H9 (cell line): ENCODE data around the gene RAC2. TPM values are rescaled to one million over a fixed set of nuclear protein-coding genes. Genes with fewer than 3 reads are reported as not detected.

Experiments used
- DNase-seq: peaks from one replicate; pipeline ENCODE4 v3.0.0-alpha.2; 2017
- H2AFZ ChIP-seq: one replicate; pipeline ENCODE4 v1.6.1; 2013; ENCODE audit warnings: mild to moderate bottlenecking, low read length, control low read depth, moderate library complexity
- H2AK5ac ChIP-seq: 2 replicates; pipeline ENCODE4 v1.6.1; 2013; ENCODE audit warnings: low read length, control low read depth, mixed read lengths; ENCODE audit not compliant: insufficient read length
- H2BK120ac ChIP-seq: one replicate; pipeline ENCODE4 v1.6.1; 2013; ENCODE audit warnings: low read depth, mild to moderate bottlenecking, low read length, control low read depth, inconsistent platforms; ENCODE audit not compliant: poor library complexity, severe bottlenecking
- H2BK12ac ChIP-seq: 2 replicates; pipeline ENCODE4 v1.6.1; 2013; ENCODE audit warnings: low read length, control low read depth, mixed read lengths, low read depth; ENCODE audit not compliant: insufficient read length
- H2BK15ac ChIP-seq: 2 replicates; pipeline ENCODE4 v1.6.1; 2013; ENCODE audit warnings: low read depth, low read length, control low read depth
- H2BK20ac ChIP-seq: one replicate; pipeline ENCODE4 v1.6.1; 2013; ENCODE audit warnings: low read depth, mild to moderate bottlenecking, low read length, control low read depth, inconsistent platforms; ENCODE audit not compliant: poor library complexity, severe bottlenecking
- H2BK5ac ChIP-seq: 2 replicates; pipeline ENCODE4 v1.6.1; 2013; ENCODE audit warnings: low read length, control low read depth, mixed read lengths; ENCODE audit not compliant: insufficient read length
- H3K14ac ChIP-seq: 2 replicates; pipeline ENCODE4 v1.6.1; 2013; ENCODE audit warnings: low read length, control low read depth; ENCODE audit not compliant: insufficient read depth
- H3K18ac ChIP-seq: 2 replicates; pipeline ENCODE4 v1.6.1; 2013; ENCODE audit warnings: low read depth, mild to moderate bottlenecking, mixed read lengths, low read length, control low read depth; ENCODE audit not compliant: insufficient read length
- H3K23ac ChIP-seq: 2 replicates; pipeline ENCODE4 v1.6.1; 2013; ENCODE audit warnings: low read length, control low read depth, mixed read lengths, low read depth; ENCODE audit not compliant: insufficient read length
- H3K23me2 ChIP-seq: 2 replicates; pipeline ENCODE4 v1.6.1; 2013; ENCODE audit warnings: low read depth, mild to moderate bottlenecking, mixed read lengths, low read length, control low read depth; ENCODE audit not compliant: insufficient read length, poor library complexity, severe bottlenecking
- H3K27ac ChIP-seq: 2 replicates; pipeline ENCODE4 v1.5.1; 2013; ENCODE audit warnings: low read length, control low read depth, mixed read lengths, low read depth; ENCODE audit not compliant: insufficient read length
- H3K27me3 ChIP-seq: 2 replicates; pipeline ENCODE4 v1.6.1; 2013; ENCODE audit warnings: low read length, control low read depth, inconsistent platforms; ENCODE audit not compliant: insufficient read depth
- H3K4ac ChIP-seq: 2 replicates; pipeline ENCODE4 v1.6.1; 2013; ENCODE audit warnings: low read depth, mild to moderate bottlenecking, control low read depth, inconsistent platforms, low read length, moderate library complexity
- H3K4me1 ChIP-seq: 2 replicates; pipeline ENCODE4 v1.6.1; 2013; ENCODE audit warnings: low read length, control low read depth, inconsistent platforms; ENCODE audit not compliant: insufficient read depth
- H3K4me2 ChIP-seq: 2 replicates; pipeline ENCODE4 v1.6.1; 2013; ENCODE audit warnings: low read length, control low read depth, mixed read lengths; ENCODE audit not compliant: insufficient read length, insufficient read depth
- H3K56ac ChIP-seq: 2 replicates; pipeline ENCODE4 v1.6.1; 2013; ENCODE audit warnings: low read depth, mild to moderate bottlenecking, mixed read lengths, low read length, control low read depth; ENCODE audit not compliant: insufficient read length
- H3K79me1 ChIP-seq: 2 replicates; pipeline ENCODE4 v1.6.1; 2013; ENCODE audit warnings: low read depth, mild to moderate bottlenecking, moderate library complexity, low read length, control low read depth, inconsistent platforms; ENCODE audit not compliant: insufficient read depth, poor library complexity, severe bottlenecking
- H3K79me2 ChIP-seq: 2 replicates; pipeline ENCODE4 v1.6.1; 2013; ENCODE audit warnings: low read length, control low read depth, inconsistent platforms; ENCODE audit not compliant: insufficient read depth
- H3K9ac ChIP-seq: 2 replicates; pipeline ENCODE4 v1.6.1; 2013; ENCODE audit warnings: low read length, control low read depth, mixed read lengths; ENCODE audit not compliant: insufficient read length; ENCODE audit errors: extremely low read depth
- H3K9me3 ChIP-seq: one replicate; pipeline ENCODE4 v1.6.1; 2013; ENCODE audit warnings: low read depth, low read length, inconsistent platforms; ENCODE audit not compliant: control insufficient read depth
- H3T11ph ChIP-seq: one replicate; pipeline ENCODE4 v1.6.1; 2013; ENCODE audit warnings: mild to moderate bottlenecking, low read length, control low read depth, inconsistent platforms
- H4K20me1 ChIP-seq: one replicate; pipeline ENCODE4 v1.6.1; 2013; ENCODE audit not compliant: control insufficient read depth, insufficient read length, insufficient read depth
- H4K5ac ChIP-seq: 2 replicates; pipeline ENCODE4 v1.6.1; 2013; ENCODE audit warnings: low read depth, mild to moderate bottlenecking, mixed read lengths, low read length, control low read depth; ENCODE audit not compliant: insufficient read length
- H4K8ac ChIP-seq: replicated peaks from 2 replicates; pipeline ENCODE4 v1.6.1; 2013; ENCODE audit warnings: low read length, control low read depth, mixed read lengths, low read depth; ENCODE audit not compliant: insufficient read length
- H4K91ac ChIP-seq: 2 replicates; pipeline ENCODE4 v1.6.1; 2013; ENCODE audit warnings: low read depth, mild to moderate bottlenecking, moderate library complexity, mixed read lengths, low read length, control low read depth; ENCODE audit not compliant: insufficient read length
- H3K27ac Mint-ChIP-seq, 3 experiments: 2 replicates in 2 of 3; 3 replicates in 1 of 3; pipeline ENCODE4 v1.8.0; 2020 to 2021; ENCODE audit warnings: mixed read lengths in 3 of 3, mild to moderate bottlenecking in 1 of 3, moderate library complexity in 1 of 3
- H3K27me3 Mint-ChIP-seq: 2 replicates; pipeline ENCODE4 v1.8.0; 2021; ENCODE audit warnings: low read depth, mild to moderate bottlenecking, moderate library complexity, mixed read lengths
- H3K36me3 Mint-ChIP-seq, 3 experiments: 2 replicates in 2 of 3; 3 replicates in 1 of 3; pipeline ENCODE4 v1.8.0; 2020 to 2021; ENCODE audit warnings: low read depth in 3 of 3, mixed read lengths in 3 of 3; ENCODE audit not compliant: insufficient read depth in 1 of 3
- H3K4me1 Mint-ChIP-seq, 2 experiments: 2 replicates each; pipeline ENCODE4 v1.8.0; 2020; ENCODE audit warnings: mixed read lengths in 2 of 2
- H3K4me3 Mint-ChIP-seq, 2 experiments: 2 replicates in 1 of 2; 3 replicates in 1 of 2; pipeline ENCODE4 v1.8.0; 2020 to 2021; ENCODE audit warnings: mild to moderate bottlenecking in 2 of 2, mixed read lengths in 2 of 2, moderate library complexity in 1 of 2
- H3K9me3 Mint-ChIP-seq, 2 experiments: 2 replicates in 1 of 2; 3 replicates in 1 of 2; pipeline ENCODE4 v1.8.0; 2020; ENCODE audit warnings: mild to moderate bottlenecking in 2 of 2, mixed read lengths in 2 of 2, moderate library complexity in 1 of 2
- CTCF ChIP-seq: fragments of 200-600 bp; sonication (generic); conservative IDR thresholded peaks from 3 replicates; pipeline ENCODE4 v1.8.0; 2021; ENCODE audit warnings: antibody characterized with exemption, mild to moderate bottlenecking
- WGBS: extraction: QIAGEN DNeasy Blood & Tissue Kit; methylation state at CpG from one replicate; pipeline ENCODE4 v1.1.7; 2013; ENCODE audit warnings: missing lambda C conversion rate, low lambda C conversion rate, mixed read lengths; ENCODE audit not compliant: insufficient read length; ENCODE audit errors: extremely low coverage; 5-methylcytosine and 5-hydroxymethylcytosine counted together
- total RNA-seq: library from RNA; stranded (reverse); gene quantifications from 2 replicates; pipeline ENCODE4 v1.2.1, GENCODE V29; 2021

RAC2 gene
- total RNA-seq, 1 experiment from 2014 or later: 2.8 TPM

- Histone ChIP-seq H3K79me2 (no peaks in the 10 kb centered on the region), H2BK15ac (no peak overlapping the region), H3K9me3 (peaks cover 5% of the 10 kb centered on the region), H3K4me2 (no peak overlapping the region), H3K4me1 (no peaks in the 10 kb centered on the region; the same call in 1 of the 2 replicates), H3K9ac (no peak overlapping the region), H2AK5ac (no peak overlapping the region), H3K18ac (no peak overlapping the region), H4K8ac (no peak overlapping the region), H2AFZ (no peak overlapping the region), H4K91ac (no peak overlapping the region), H3K23ac (no peak overlapping the region), H2BK5ac (no peak overlapping the region), H4K20me1 (no peaks in the 10 kb centered on the region), H3K27ac (no peak overlapping the region), H4K5ac (no peak overlapping the region), H2BK12ac (no peak overlapping the region), H3K56ac (no peak overlapping the region), H3K27me3 (no peaks in the 10 kb centered on the region), H2BK20ac (no peak overlapping the region), H3K79me1 (no peaks in the 10 kb centered on the region), H3K4ac (no peak overlapping the region), H2BK120ac (no peak overlapping the region), H3T11ph (no peak overlapping the region), H3K14ac (no peak overlapping the region), H3K23me2 (peaks cover 5% of the 10 kb centered on the region)
- no peak for TF ChIP-seq CTCF
- no CpG with 5 or more reads among the region's 3 CpGs for WGBS
- H3K4me3 Mint-ChIP-seq: no peak overlapping the region
- peaks cover 4% of the 10 kb centered on the region for H3K27me3 Mint-ChIP-seq
- no peak overlapping the region for H3K27ac Mint-ChIP-seq
- H3K9me3 Mint-ChIP-seq: peaks cover 16 to 25% of the 10 kb centered on the region in 2 experiments
- H3K36me3 Mint-ChIP-seq: peaks cover 17 to 25% (median 19%) of the 10 kb centered on the region in 3 experiments
- peaks cover 20 to 31% of the 10 kb centered on the region in 2 experiments for H3K4me1 Mint-ChIP-seq
- DNase-seq: no peak
Observed at GRCh38 chr22:37194750-37195149, 49.3 kb downstream of the RAC2 start.
